K562 (cell line): ENCODE results near the gene NOD1.

Experiments
- ARID2 ChIP-seq: fragments of 450-650 bp; IDR thresholded peaks from 2 replicates; pipeline ENCODE4 v1.6.1; 2017; ENCODE audit warnings: antibody characterized with exemption, mild to moderate bottlenecking
- ATF3 ChIP-seq, 2 experiments: fragments of 450-650 bp in 1 of 2; sonication (generic) in 1 of 2; formaldehyde crosslinking in 1 of 2; IDR thresholded peaks in 1 of 2; conservative IDR thresholded peaks in 1 of 2; 2 replicates each; pipeline versions ENCODE4 v1.6.1 to v1.8.1; 2016 to 2023; ENCODE audit warnings: mild to moderate bottlenecking in 2 of 2, moderate library complexity in 2 of 2, inconsistent platforms in 1 of 2, missing genetic modification reagents in 1 of 2
- CREB1 ChIP-seq, 2 experiments: sonication (generic) in 1 of 2; formaldehyde crosslinking in 1 of 2; IDR thresholded peaks; 2 replicates each; pipeline versions ENCODE4 v1.6.1 to v1.8.0; 2012 to 2022; ENCODE audit warnings: inconsistent platforms in 1 of 2, mild to moderate bottlenecking in 1 of 2, missing genetic modification reagents in 1 of 2, moderate library complexity in 1 of 2
- CTCF ChIP-seq, 3 experiments: IDR thresholded peaks in 2 of 3; conservative IDR thresholded peaks in 1 of 3; 2 replicates each; pipeline ENCODE4 v1.5.1; 2011 to 2012; ENCODE audit warnings: low read length in 3 of 3, mild to moderate bottlenecking in 3 of 3, control low read depth in 2 of 3, improper control_type of control experiment in 1 of 3, inconsistent platforms in 1 of 3, low read depth in 1 of 3, mixed read lengths in 1 of 3, moderate library complexity in 1 of 3; ENCODE audit not compliant: insufficient read depth in 2 of 3
- EP300 ChIP-seq: IDR thresholded peaks from 2 replicates; pipeline ENCODE4 v1.6.1; 2012; ENCODE audit warnings: low read length, improper control_type of control experiment
- FOSL1 ChIP-seq: fragments of 200-800 bp; sonication (Bioruptor generic); conservative IDR thresholded peaks from 2 replicates; pipeline ENCODE4 v1.6.1; 2016; ENCODE audit warnings: missing genetic modification characterization, missing compliant biosample characterization
- NR2C2 ChIP-seq, 2 experiments: fragments of 200-800 bp in 1 of 2; sonication (Bioruptor generic) in 1 of 2; sonication (generic) in 1 of 2; formaldehyde crosslinking in 1 of 2; IDR thresholded peaks; 2 replicates each; pipeline versions ENCODE4 v1.6.1 to v1.8.0; 2016 to 2022; ENCODE audit warnings: mild to moderate bottlenecking in 1 of 2, missing compliant biosample characterization in 1 of 2, missing genetic modification characterization in 1 of 2, missing genetic modification reagents in 1 of 2
- POLR2A ChIP-seq: fragments of 450-650 bp; conservative IDR thresholded peaks from 2 replicates; pipeline ENCODE4 v1.6.1; 2016
- POLR2AphosphoS5 ChIP-seq: IDR thresholded peaks from 2 replicates; pipeline ENCODE4 v1.6.1; 2011; ENCODE audit warnings: mild to moderate bottlenecking, low read depth, low read length, moderate library complexity; ENCODE audit not compliant: control insufficient read depth, insufficient read depth
- SAP30 ChIP-seq: fragments of 200-600 bp; sonication (generic); IDR thresholded peaks from 2 replicates; pipeline ENCODE4 v1.6.1; 2012; ENCODE audit warnings: borderline replicate concordance, low read depth, mild to moderate bottlenecking, moderate library complexity, low read length, control low read depth, inconsistent platforms; ENCODE audit not compliant: insufficient read depth, poor library complexity, severe bottlenecking
- TAF1 ChIP-seq: IDR thresholded peaks from 2 replicates; pipeline ENCODE4 v1.6.1; 2011; ENCODE audit warnings: mild to moderate bottlenecking, low read length, moderate library complexity; ENCODE audit not compliant: insufficient read depth, control insufficient read depth, severe bottlenecking; ENCODE audit errors: extremely low read depth
- TCF3 ChIP-seq: sonication (generic); formaldehyde crosslinking; IDR thresholded peaks from 2 replicates; pipeline ENCODE4 v1.4.0; 2020; ENCODE audit warnings: mild to moderate bottlenecking, missing genetic modification reagents
- ZEB2 ChIP-seq: fragments of 450-650 bp; IDR thresholded peaks from 2 replicates; pipeline ENCODE4 v1.6.1; 2016
- ZNF551 ChIP-seq: fragments of 250-450 bp; sonication (Bioruptor Pico); IDR thresholded peaks from 2 replicates; pipeline ENCODE4 v1.5.0; 2021; ENCODE audit warnings: mild to moderate bottlenecking, moderate library complexity

- TF ChIP-seq SAP30: no peak
- TF ChIP-seq POLR2AphosphoS5: no peak
- no peak for TF ChIP-seq NR2C2 (CRISPR knock-in tag; IDR thresholded peaks at IDR 0.05)
- TF ChIP-seq NR2C2 (tag; IDR thresholded peaks at IDR 0.05): no peak
- TF ChIP-seq CTCF (IDR thresholded peaks at IDR 0.05 in 2 of 3, conservative IDR thresholded peaks at IDR 0.05 in 1 of 3; ENCODE audit: insufficient read depth in 2 of 3, low read depth in 1 of 3, low read length in 3 of 3): no peak
- no peak for TF ChIP-seq EP300
- no peak for TF ChIP-seq TCF3 (CRISPR knock-in tag)
- no peak for TF ChIP-seq CREB1 (IDR thresholded peaks at IDR 0.05)
- TF ChIP-seq CREB1 (CRISPR knock-in tag; IDR thresholded peaks at IDR 0.05): no peak
- no peak for TF ChIP-seq FOSL1 (tag)
- no peak for TF ChIP-seq ARID2
- TF ChIP-seq ZNF551 (CRISPR knock-in tag): no peak
- no peak for TF ChIP-seq ZEB2
- no peak for TF ChIP-seq POLR2A
- TF ChIP-seq ATF3 (IDR thresholded peaks at IDR 0.05): no peak
- TF ChIP-seq ATF3 (CRISPR knock-in tag; conservative IDR thresholded peaks at IDR 0.05): no peak
- TF ChIP-seq TAF1: no peak
Measured at GRCh38 chr7:30466266-30466665, 12.3 kb downstream of the NOD1 start.
